Hepatocyte (in vitro differentiated cells): Measurements from ENCODE around the gene NME4. TPM values are rescaled to one million over a fixed set of nuclear protein-coding genes. Genes with fewer than 3 reads are reported as not detected.

Source experiments
- DNase-seq: peaks from one replicate; pipeline ENCODE4 v3.0.0-alpha.2; 2016; ENCODE audit warnings: low spot score
- H2AFZ ChIP-seq: fragments of 200-600 bp; sonication (generic); 2 replicates; pipeline ENCODE4 v1.6.0; 2016; ENCODE audit warnings: antibody characterized with exemption, mild to moderate bottlenecking
- H3K27ac ChIP-seq: fragments of 200-600 bp; sonication (generic); 2 replicates; pipeline ENCODE4 v1.5.1; 2016; ENCODE audit warnings: mild to moderate bottlenecking
- H3K27me3 ChIP-seq: fragments of 200-600 bp; sonication (generic); 2 replicates; pipeline ENCODE4 v1.6.1; 2016
- H3K36me3 ChIP-seq: fragments of 200-600 bp; sonication (generic); replicated peaks from 2 replicates; pipeline ENCODE4 v1.5.1; 2016; ENCODE audit warnings: low read depth; ENCODE audit not compliant: insufficient read depth
- H3K4me1 ChIP-seq: fragments of 200-600 bp; sonication (generic); 2 replicates; pipeline ENCODE4 v1.5.1; 2016; ENCODE audit warnings: mild to moderate bottlenecking, moderate library complexity; ENCODE audit not compliant: insufficient read depth
- H3K4me2 ChIP-seq: fragments of 200-600 bp; sonication (generic); 2 replicates; pipeline ENCODE4 v1.6.0; 2016
- H3K4me3 ChIP-seq: fragments of 200-600 bp; sonication (generic); 2 replicates; pipeline ENCODE4 v1.5.1; 2016; ENCODE audit warnings: mild to moderate bottlenecking
- H3K79me2 ChIP-seq: fragments of 200-600 bp; sonication (generic); 2 replicates; pipeline ENCODE4 v1.6.0; 2017; ENCODE audit warnings: mild to moderate bottlenecking
- H3K9me2 ChIP-seq: fragments of 200-600 bp; sonication (generic); replicated peaks from 2 replicates; pipeline ENCODE4 v1.6.0; 2017; ENCODE audit warnings: mild to moderate bottlenecking; ENCODE audit not compliant: insufficient read depth
- H3K9me3 ChIP-seq: fragments of 200-600 bp; sonication (generic); 2 replicates; pipeline ENCODE4 v1.5.1; 2016; ENCODE audit warnings: low read depth, mild to moderate bottlenecking
- H4K20me1 ChIP-seq: fragments of 200-600 bp; sonication (generic); 2 replicates; pipeline ENCODE4 v1.6.0; 2016; ENCODE audit warnings: mild to moderate bottlenecking; ENCODE audit not compliant: insufficient read depth, poor library complexity, severe bottlenecking
- EZH2 ChIP-seq: fragments of 200-600 bp; sonication (generic); IDR thresholded peaks from 2 replicates; pipeline ENCODE4 v1.6.1; 2016; ENCODE audit warnings: antibody characterized with exemption, mild to moderate bottlenecking, borderline replicate concordance
- EZH2phosphoT487 ChIP-seq: fragments of 200-600 bp; sonication (generic); IDR thresholded peaks from one replicate; pipeline ENCODE4 v1.6.1; 2018; ENCODE audit warnings: antibody characterized with exemption, mild to moderate bottlenecking, low read depth, moderate library complexity; ENCODE audit not compliant: unreplicated experiment, severe bottlenecking
- WGBS: methylation state at CpG from one replicate; pipeline ENCODE4 v1.1.6; 2016; ENCODE audit warnings: low lambda C conversion rate; ENCODE audit errors: missing lambda C conversion rate; 5-methylcytosine and 5-hydroxymethylcytosine counted together
- polyA plus RNA-seq: library from polyadenylated mRNA; unstranded; fragments of >200 nt; fragmentation: Nextera tagmentation; extraction: Ambion mirVana; gene quantifications from 2 replicates; pipeline ENCODE4 v1.2.1, GENCODE V29; 2016
- total RNA-seq: library from RNA; depleted of rRNA; stranded (reverse); fragments of >200 nt; gene quantifications from 2 replicates; pipeline ENCODE4 v1.2.3, GENCODE V29; 2014
- TF ChIP-seq, protein P1 (sequence below): fragments of 200-600 bp; sonication (generic); IDR thresholded peaks from 2 replicates; pipeline ENCODE4 v1.5.1; 2016; ENCODE audit warnings: antibody characterized with exemption, mild to moderate bottlenecking; ENCODE audit not compliant: poor library complexity

NME4 gene
- total and polyA plus RNA-seq, 2 experiments from 2014 or later: 168 to 543 TPM

DNA sequence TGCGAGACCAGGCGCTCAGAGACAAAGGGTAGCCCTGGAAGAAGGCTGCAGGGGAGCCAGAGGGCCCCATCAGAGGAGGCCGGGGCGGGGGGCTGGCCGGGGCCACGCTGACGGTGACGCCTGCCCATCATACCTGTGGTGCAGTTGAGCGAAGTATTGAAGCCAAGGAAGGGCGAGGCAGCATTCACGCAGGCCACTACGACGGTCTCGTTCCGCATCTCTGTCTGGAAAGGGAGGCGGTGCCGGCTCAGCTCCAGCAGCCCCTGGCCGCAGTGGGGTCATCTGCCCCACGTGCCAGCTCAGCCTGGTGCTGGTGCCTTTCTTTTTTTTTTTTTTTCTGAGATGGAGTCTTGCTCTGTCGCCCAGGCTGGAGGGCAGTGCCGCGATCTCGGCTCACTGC, 21.8 kb upstream of the NME4 start:
- no peak for DNase-seq
- no peaks in the 10 kb centered on the region for H3K9me3 ChIP-seq
- no peak for TF ChIP-seq EZH2phosphoT487
- TF ChIP-seq EZH2: no peak
- TF ChIP-seq, protein P1, sequence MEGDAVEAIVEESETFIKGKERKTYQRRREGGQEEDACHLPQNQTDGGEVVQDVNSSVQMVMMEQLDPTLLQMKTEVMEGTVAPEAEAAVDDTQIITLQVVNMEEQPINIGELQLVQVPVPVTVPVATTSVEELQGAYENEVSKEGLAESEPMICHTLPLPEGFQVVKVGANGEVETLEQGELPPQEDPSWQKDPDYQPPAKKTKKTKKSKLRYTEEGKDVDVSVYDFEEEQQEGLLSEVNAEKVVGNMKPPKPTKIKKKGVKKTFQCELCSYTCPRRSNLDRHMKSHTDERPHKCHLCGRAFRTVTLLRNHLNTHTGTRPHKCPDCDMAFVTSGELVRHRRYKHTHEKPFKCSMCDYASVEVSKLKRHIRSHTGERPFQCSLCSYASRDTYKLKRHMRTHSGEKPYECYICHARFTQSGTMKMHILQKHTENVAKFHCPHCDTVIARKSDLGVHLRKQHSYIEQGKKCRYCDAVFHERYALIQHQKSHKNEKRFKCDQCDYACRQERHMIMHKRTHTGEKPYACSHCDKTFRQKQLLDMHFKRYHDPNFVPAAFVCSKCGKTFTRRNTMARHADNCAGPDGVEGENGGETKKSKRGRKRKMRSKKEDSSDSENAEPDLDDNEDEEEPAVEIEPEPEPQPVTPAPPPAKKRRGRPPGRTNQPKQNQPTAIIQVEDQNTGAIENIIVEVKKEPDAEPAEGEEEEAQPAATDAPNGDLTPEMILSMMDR: no peak
- no peaks in the 10 kb centered on the region for H3K36me3 ChIP-seq
- no peak overlapping the region for H2AFZ ChIP-seq
- peaks cover 16% of the 10 kb centered on the region for H3K79me2 ChIP-seq
- H3K27me3 ChIP-seq: no peaks in the 10 kb centered on the region
- WGBS: 98% methylated on average over 14 of the region's 23 CpGs
- H3K27ac ChIP-seq: no peak overlapping the region
- peaks cover 11% of the 10 kb centered on the region for H3K4me1 ChIP-seq
- no peak overlapping the region for H3K4me2 ChIP-seq
- H3K4me3 ChIP-seq: no peak overlapping the region
- no peaks in the 10 kb centered on the region for H4K20me1 ChIP-seq
- H3K9me2 ChIP-seq: no peaks in the 10 kb centered on the region

DNA sequence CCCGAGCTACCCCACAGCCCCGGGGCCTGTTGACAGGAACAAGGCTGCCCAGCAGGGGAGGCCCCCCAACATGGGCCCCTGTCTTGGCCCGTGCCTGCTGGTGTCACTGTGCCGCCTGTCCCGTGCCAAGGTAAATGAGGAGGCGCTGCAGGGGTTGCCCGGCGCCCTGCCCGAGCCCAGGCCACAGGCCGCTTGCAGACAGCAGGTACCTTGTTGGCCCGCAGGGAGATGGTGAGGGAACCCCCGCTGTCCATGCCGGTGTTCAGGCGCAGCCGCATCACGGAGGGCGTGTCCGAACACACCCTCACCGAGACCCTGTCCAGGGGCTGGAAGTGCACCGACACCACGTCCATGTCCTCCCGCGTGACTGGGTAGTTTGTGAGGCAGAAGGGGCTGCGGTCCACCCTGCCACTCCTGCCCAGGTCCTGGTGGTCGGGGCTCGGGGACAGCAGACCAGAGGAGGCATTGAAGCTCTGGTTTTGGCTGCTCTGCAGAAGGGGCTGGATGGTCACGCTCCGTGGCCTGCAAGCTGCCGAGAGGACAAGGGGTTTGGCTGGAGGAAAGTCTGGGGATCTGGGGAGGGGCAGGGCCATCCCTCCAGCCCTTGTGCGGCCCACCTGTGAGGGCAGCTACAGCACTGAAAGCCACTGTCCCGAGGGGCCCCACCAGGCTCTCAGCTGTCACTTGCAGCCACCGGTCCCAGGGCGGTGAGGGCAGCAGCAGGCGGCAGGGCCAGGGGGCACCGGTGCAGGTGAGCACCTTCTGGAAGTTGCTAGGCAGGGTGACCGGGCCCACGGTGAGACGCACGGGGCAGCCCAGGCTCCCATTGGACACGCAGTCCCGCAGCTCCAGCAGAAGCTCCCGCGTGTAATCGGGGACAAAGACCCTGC, 20.8 kb upstream of the NME4 start:
- DNase-seq: no peak
- Histone ChIP-seq H3K9me2 (no peaks in the 10 kb centered on the region), H3K36me3 (no peaks in the 10 kb centered on the region), H3K4me1 (peaks cover 12% of the 10 kb centered on the region), H3K4me2 (no peak overlapping the region), H3K27ac (no peak overlapping the region), H4K20me1 (peaks cover 7% of the 10 kb centered on the region), H2AFZ (no peak overlapping the region), H3K27me3 (no peaks in the 10 kb centered on the region), H3K79me2 (peaks cover 25% of the 10 kb centered on the region), H3K4me3 (no peak overlapping the region), H3K9me3 (no peaks in the 10 kb centered on the region)
- 96% methylated on average over 43 of the region's 44 CpGs for WGBS
- TF ChIP-seq, protein P1: no peak

DNA sequence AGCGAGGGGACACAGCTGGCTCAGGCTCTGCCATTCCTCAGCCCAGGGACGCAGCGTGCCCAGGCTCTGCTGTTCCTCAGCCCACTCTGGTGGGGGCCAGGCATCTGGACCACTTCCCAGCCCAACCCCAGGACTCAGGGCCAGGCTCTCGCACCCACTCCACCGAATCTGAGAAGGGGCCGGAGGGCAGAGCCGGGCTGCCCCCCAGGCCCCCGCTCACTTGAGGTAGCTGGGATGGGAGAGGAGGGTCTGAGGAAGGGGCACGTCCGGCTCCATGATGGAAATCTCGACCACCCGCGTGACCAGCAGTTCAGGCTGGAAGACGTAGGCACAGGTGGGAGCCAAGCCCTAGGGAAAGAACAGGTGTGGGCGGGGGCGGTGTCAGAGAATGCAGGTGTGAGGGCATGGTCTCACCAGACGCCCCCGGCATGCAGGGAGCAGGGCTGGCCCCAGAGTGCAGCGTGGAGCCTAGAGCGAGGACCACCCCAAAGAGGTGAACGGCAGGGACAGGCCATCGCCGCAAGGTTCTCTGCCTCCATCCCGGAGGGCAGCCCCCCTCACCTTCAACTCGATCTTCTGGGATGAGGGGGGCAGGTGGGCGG, 20.1 kb upstream of the NME4 start:
- TF ChIP-seq EZH2 (no peak), EZH2phosphoT487 (no peak)
- TF ChIP-seq, protein P1: no peak
- Histone ChIP-seq H3K4me1 (peaks cover 12% of the 10 kb centered on the region), H2AFZ (no peak overlapping the region), H3K4me2 (no peak overlapping the region), H3K27me3 (no peaks in the 10 kb centered on the region), H3K36me3 (no peaks in the 10 kb centered on the region), H4K20me1 (peaks cover 8% of the 10 kb centered on the region), H3K4me3 (no peak overlapping the region), H3K9me3 (no peaks in the 10 kb centered on the region), H3K9me2 (no peaks in the 10 kb centered on the region), H3K27ac (no peak overlapping the region), H3K79me2 (peaks cover 27% of the 10 kb centered on the region)
- DNase-seq: no peak
- WGBS: 94% methylated on average over 22 of the region's 26 CpGs
